H1 (cell line): ENCODE measurements around the gene AQP12A. TPM values are rescaled to one million over a fixed set of nuclear protein-coding genes. Genes with fewer than 3 reads are reported as not detected.

Experiments used
- CBX5 ChIP-seq: fragments of 300-800, 300-1000 bp; sonication (generic); IDR thresholded peaks from 2 replicates; pipeline ENCODE4 v1.7.1; 2016; ENCODE audit warnings: antibody characterized with exemption, low read length, low read depth
- EZH2 ChIP-seq: fragments of 200-600 bp; sonication (generic); IDR thresholded peaks from 2 replicates; pipeline ENCODE4 v1.7.1; 2012; ENCODE audit warnings: low read depth, mild to moderate bottlenecking, moderate library complexity, low read length, inconsistent platforms; ENCODE audit not compliant: severe bottlenecking
- JUND ChIP-seq: IDR thresholded peaks from 2 replicates; pipeline ENCODE4 v1.6.1; 2011; ENCODE audit warnings: mild to moderate bottlenecking, improper control_type of control experiment, low read length
- KDM5A ChIP-seq: fragments of 200-600 bp; IDR thresholded peaks from 2 replicates; pipeline ENCODE4 v1.7.1; 2012; ENCODE audit warnings: mild to moderate bottlenecking, low read length, inconsistent platforms, mixed read lengths
- POLR2A ChIP-seq, 2 experiments: IDR thresholded peaks; 1 replicate in 1 of 2; 2 replicates in 1 of 2; pipeline ENCODE4 v1.6.1; 2011; ENCODE audit warnings: low read depth in 2 of 2, low read length in 2 of 2, mild to moderate bottlenecking in 2 of 2; ENCODE audit errors: control extremely low read depth in 1 of 2
- RXRA ChIP-seq: IDR thresholded peaks from 2 replicates; pipeline ENCODE4 v1.6.1; 2011; ENCODE audit warnings: low read depth, mild to moderate bottlenecking, low read length, moderate library complexity; ENCODE audit not compliant: insufficient read depth
- SAP30 ChIP-seq: fragments of 300-600 bp; sonication (generic); IDR thresholded peaks from 2 replicates; pipeline ENCODE4 v1.7.1; 2012; ENCODE audit warnings: low read length, moderate library complexity, mild to moderate bottlenecking, inconsistent platforms; ENCODE audit not compliant: insufficient read depth, insufficient replicate concordance
- TEAD4 ChIP-seq: IDR thresholded peaks from 2 replicates; pipeline ENCODE4 v1.6.1; 2012; ENCODE audit warnings: low read depth, low read length, inconsistent platforms, mixed read lengths
- polyA plus RNA-seq, 7 experiments: library from polyadenylated mRNA; depleted of rRNA in 3 of 7; stranded (reverse) in 5 of 7; unstranded in 2 of 7; fragments of >200 nt in 5 of 7; fragments of 200-250 nt in 2 of 7; gene quantifications; 1 replicate in 5 of 7; 2 replicates in 1 of 7; 4 replicates in 1 of 7; pipeline versions ENCODE4 v1.2.1 to v1.2.3, GENCODE V29; 2011 to 2013; ENCODE audit warnings: missing spikeins in 2 of 7, mixed read lengths in 2 of 7
- total RNA-seq: library from RNA; stranded (reverse); fragmentation: NEBNext Ultra II Directional; extraction: Animal tissue kit (Norgen Biotek cat#: 25700); gene quantifications from 2 replicates; pipeline ENCODE4 v1.2.1, GENCODE V29; 2021

AQP12A gene
- total and polyA plus RNA-seq, 2 of the 8 experiments (the other 6 are each of a cell fraction or from before 2014, with no cell fraction given), result not detected

DNA sequence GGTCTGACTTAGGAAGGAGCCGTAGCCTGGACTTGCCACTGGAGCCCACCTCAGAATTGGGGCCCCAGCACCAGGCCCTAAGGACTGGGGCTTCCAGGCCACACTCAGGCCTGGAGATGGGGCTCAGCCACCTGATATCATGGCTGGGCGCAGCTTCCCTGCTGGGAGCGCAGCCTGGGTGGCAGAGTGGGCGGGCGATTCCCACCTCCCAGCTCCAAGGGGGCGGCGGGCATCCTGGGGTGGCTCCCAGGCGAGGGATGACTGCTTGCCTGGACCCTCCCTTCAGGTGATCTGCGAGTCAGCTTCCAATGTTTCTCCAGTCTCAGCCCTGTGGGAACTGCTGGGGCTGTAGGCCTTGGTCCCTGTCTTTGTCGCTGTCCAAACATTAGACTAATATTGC lies 46.3 kb upstream of the AQP12A start (continued):
- no peak for TF ChIP-seq RXRA
- no peak for TF ChIP-seq EZH2
- no peak for TF ChIP-seq TEAD4
- TF ChIP-seq CBX5, result no peak
- no peak for TF ChIP-seq JUND
- no peak for TF ChIP-seq POLR2A (IDR thresholded peaks at IDR 0.05; ENCODE audit: control extremely low read depth in 1 of 2, low read depth in 2 of 2, low read length in 2 of 2)
- no peak for TF ChIP-seq SAP30
- no peak for TF ChIP-seq KDM5A
